Activated CD4-positive, alpha-beta T cell treated with anti-CD3 and anti-CD28 coated beads, Interleukin-2, amount 10 ng/mL, durations not matched to agents 7 days and 5 days (primary cell): ENCODE data around the gene FRMPD4. TPM values are rescaled to one million over a fixed set of nuclear protein-coding genes. Genes with fewer than 3 reads are reported as not detected.

ENCODE experiments used
- CTCF ChIA-PET: fragments of 350-600 bp; sonication (Branson Sonifier 250); formaldehyde crosslinking; loops from one replicate; lab custom pipeline; 2021; ENCODE audit warnings: antibody characterized with exemption; lab: Charles Lee
- POLR2A ChIA-PET: fragments of 350-600 bp; sonication (Branson Sonifier 250); formaldehyde crosslinking; loops from one replicate; lab custom pipeline; 2021; ENCODE audit warnings: antibody characterized with exemption; lab: Charles Lee
- DNase-seq: peaks from one replicate; pipeline ENCODE4 v3.0.0-alpha.2; 2020
- H3K27ac Mint-ChIP-seq: one replicate; pipeline ENCODE4 v1.8.0; 2021; ENCODE audit warnings: mild to moderate bottlenecking, moderate library complexity, mixed read lengths
- H3K27me3 Mint-ChIP-seq: one replicate; pipeline ENCODE4 v1.8.0; 2021; ENCODE audit warnings: mixed read lengths
- H3K36me3 Mint-ChIP-seq: one replicate; pipeline ENCODE4 v1.8.0; 2021; ENCODE audit warnings: low read depth, mixed read lengths
- H3K4me1 Mint-ChIP-seq: one replicate; pipeline ENCODE4 v1.8.0; 2021; ENCODE audit warnings: mixed read lengths
- H3K4me3 Mint-ChIP-seq: one replicate; pipeline ENCODE4 v1.8.0; 2021; ENCODE audit warnings: mild to moderate bottlenecking, moderate library complexity, mixed read lengths
- H3K9me3 Mint-ChIP-seq: one replicate; pipeline ENCODE4 v1.8.0; 2021; ENCODE audit warnings: mixed read lengths
- total RNA-seq, 2 experiments: library from RNA; stranded (reverse); gene quantifications; one replicate each; pipeline ENCODE4 v1.2.3, GENCODE V29; 2021

FRMPD4 gene
- total RNA-seq, 2 experiments from 2014 or later = not detected

- DNase-seq = no peak
- no peaks in the 10 kb centered on the region for H3K9me3 Mint-ChIP-seq
- no peaks in the 10 kb centered on the region for H3K36me3 Mint-ChIP-seq
- ChIA-PET CTCF (interaction anchor here (0.7 kb wide), 1 partner anchor 16 kb away, joined by 3 read pairs; no protein-coding TSS in a partner anchor), POLR2A (no interaction called here)
- H3K4me1 Mint-ChIP-seq = no peaks in the 10 kb centered on the region
- no peak overlapping the region for H3K27ac Mint-ChIP-seq
- no peaks in the 10 kb centered on the region for H3K27me3 Mint-ChIP-seq
- no peak overlapping the region for H3K4me3 Mint-ChIP-seq
These were observed 267.0 kb downstream of the FRMPD4 start for GRCh38 chrX:12405306-12405705.

- no peak for DNase-seq
- Mint-ChIP-seq H3K4me3 (no peak overlapping the region), H3K9me3 (no peaks in the 10 kb centered on the region), H3K4me1 (no peaks in the 10 kb centered on the region), H3K27ac (no peak overlapping the region), H3K36me3 (no peaks in the 10 kb centered on the region), H3K27me3 (no peaks in the 10 kb centered on the region)
- POLR2A ChIA-PET = no interaction called here
- CTCF ChIA-PET = no interaction called here
These were observed 272.2 kb downstream of the FRMPD4 start for GRCh38 chrX:12410523-12410922.

GRCh38 chrX:12411831-12412230 lies 273.6 kb downstream of the FRMPD4 start:
- no peaks in the 10 kb centered on the region for H3K4me1 Mint-ChIP-seq
- no peaks in the 10 kb centered on the region for H3K36me3 Mint-ChIP-seq
- no peaks in the 10 kb centered on the region for H3K9me3 Mint-ChIP-seq
- no peak for DNase-seq
- POLR2A ChIA-PET = no interaction called here
- no peak overlapping the region for H3K27ac Mint-ChIP-seq
- CTCF ChIA-PET = no interaction called here
- no peak overlapping the region for H3K4me3 Mint-ChIP-seq
- H3K27me3 Mint-ChIP-seq = no peaks in the 10 kb centered on the region

- no peak overlapping the region for H3K4me3 Mint-ChIP-seq
- no peak overlapping the region for H3K27ac Mint-ChIP-seq
- no peaks in the 10 kb centered on the region for H3K27me3 Mint-ChIP-seq
- H3K36me3 Mint-ChIP-seq = no peaks in the 10 kb centered on the region
- no peaks in the 10 kb centered on the region for H3K4me1 Mint-ChIP-seq
- no peaks in the 10 kb centered on the region for H3K9me3 Mint-ChIP-seq
- POLR2A ChIA-PET = no interaction called here
- DNase-seq = no peak
- CTCF ChIA-PET = no interaction called here
These were observed 274.3 kb downstream of the FRMPD4 start for GRCh38 chrX:12412561-12412960.

- no peaks in the 10 kb centered on the region for H3K36me3 Mint-ChIP-seq
- no peak overlapping the region for H3K27ac Mint-ChIP-seq
- no peak overlapping the region for H3K4me3 Mint-ChIP-seq
- CTCF ChIA-PET = no interaction called here
- no peaks in the 10 kb centered on the region for H3K9me3 Mint-ChIP-seq
- POLR2A ChIA-PET = no interaction called here
- H3K27me3 Mint-ChIP-seq = no peaks in the 10 kb centered on the region
- no peaks in the 10 kb centered on the region for H3K4me1 Mint-ChIP-seq
- no peak for DNase-seq
These were observed 281.3 kb downstream of the FRMPD4 start for GRCh38 chrX:12419591-12419990.

GRCh38 chrX:12421918-12422317 lies 283.6 kb downstream of the FRMPD4 start:
- ChIA-PET POLR2A (no interaction called here), CTCF (interaction anchor here (0.5 kb wide), 1 partner anchor 17 kb away, joined by 3 read pairs; no protein-coding TSS in a partner anchor)
- H3K27me3 Mint-ChIP-seq = no peaks in the 10 kb centered on the region
- H3K4me3 Mint-ChIP-seq = no peak overlapping the region
- H3K4me1 Mint-ChIP-seq = no peaks in the 10 kb centered on the region
- no peak for DNase-seq
- H3K36me3 Mint-ChIP-seq = no peaks in the 10 kb centered on the region
- no peak overlapping the region for H3K27ac Mint-ChIP-seq
- H3K9me3 Mint-ChIP-seq = no peaks in the 10 kb centered on the region

- ChIA-PET CTCF (interaction anchor here (0.6 kb wide), 1 partner anchor 62 kb away, joined by 4 read pairs; no protein-coding TSS in a partner anchor), POLR2A (no interaction called here)
- Mint-ChIP-seq H3K36me3 (no peaks in the 10 kb centered on the region), H3K27me3 (no peaks in the 10 kb centered on the region), H3K4me3 (no peak overlapping the region), H3K27ac (no peak overlapping the region), H3K4me1 (no peaks in the 10 kb centered on the region), H3K9me3 (no peaks in the 10 kb centered on the region)
- DNase-seq = no peak
These were observed 285.1 kb downstream of the FRMPD4 start for GRCh38 chrX:12423346-12423745.

GRCh38 chrX:12425496-12425895 lies 287.2 kb downstream of the FRMPD4 start:
- DNase-seq = no peak
- no peaks in the 10 kb centered on the region for H3K4me1 Mint-ChIP-seq
- no peaks in the 10 kb centered on the region for H3K36me3 Mint-ChIP-seq
- H3K27ac Mint-ChIP-seq = no peak overlapping the region
- CTCF ChIA-PET = no interaction called here
- POLR2A ChIA-PET = no interaction called here
- H3K9me3 Mint-ChIP-seq = no peaks in the 10 kb centered on the region
- no peaks in the 10 kb centered on the region for H3K27me3 Mint-ChIP-seq
- H3K4me3 Mint-ChIP-seq = no peak overlapping the region

- Mint-ChIP-seq H3K9me3 (no peaks in the 10 kb centered on the region), H3K36me3 (no peaks in the 10 kb centered on the region), H3K27ac (no peak overlapping the region), H3K4me3 (no peak overlapping the region), H3K4me1 (no peaks in the 10 kb centered on the region), H3K27me3 (no peaks in the 10 kb centered on the region)
- ChIA-PET POLR2A (no interaction called here), CTCF (no interaction called here)
- no peak for DNase-seq
These were observed 288.1 kb downstream of the FRMPD4 start for GRCh38 chrX:12426420-12426819.

- Mint-ChIP-seq H3K9me3 (no peaks in the 10 kb centered on the region), H3K27me3 (no peaks in the 10 kb centered on the region), H3K36me3 (no peaks in the 10 kb centered on the region), H3K4me3 (no peak overlapping the region), H3K4me1 (no peaks in the 10 kb centered on the region), H3K27ac (no peak overlapping the region)
- ChIA-PET POLR2A (no interaction called here), CTCF (no interaction called here)
- no peak for DNase-seq
These were observed 296.2 kb downstream of the FRMPD4 start for GRCh38 chrX:12434493-12434892.

GRCh38 chrX:12439416-12439815 lies 301.1 kb downstream of the FRMPD4 start:
- H3K9me3 Mint-ChIP-seq = no peaks in the 10 kb centered on the region
- DNase-seq = no peak
- ChIA-PET POLR2A (no interaction called here), CTCF (no interaction called here)
- H3K27me3 Mint-ChIP-seq = no peaks in the 10 kb centered on the region
- no peaks in the 10 kb centered on the region for H3K4me1 Mint-ChIP-seq
- no peak overlapping the region for H3K4me3 Mint-ChIP-seq
- H3K36me3 Mint-ChIP-seq = no peaks in the 10 kb centered on the region
- no peak overlapping the region for H3K27ac Mint-ChIP-seq

- DNase-seq = no peak
- H3K27me3 Mint-ChIP-seq = no peaks in the 10 kb centered on the region
- H3K9me3 Mint-ChIP-seq = no peaks in the 10 kb centered on the region
- no peak overlapping the region for H3K27ac Mint-ChIP-seq
- ChIA-PET CTCF (no interaction called here), POLR2A (no interaction called here)
- H3K4me1 Mint-ChIP-seq = no peaks in the 10 kb centered on the region
- H3K36me3 Mint-ChIP-seq = no peaks in the 10 kb centered on the region
- H3K4me3 Mint-ChIP-seq = no peak overlapping the region
These were observed 302.0 kb downstream of the FRMPD4 start for GRCh38 chrX:12440246-12440645.

GRCh38 chrX:12441381-12442128 lies 303.3 kb downstream of the FRMPD4 start:
- no peak overlapping the region for H3K27ac Mint-ChIP-seq
- H3K4me3 Mint-ChIP-seq = no peak overlapping the region
- H3K36me3 Mint-ChIP-seq = no peaks in the 10 kb centered on the region
- H3K27me3 Mint-ChIP-seq = no peaks in the 10 kb centered on the region
- no peak for DNase-seq
- ChIA-PET CTCF (no interaction called here), POLR2A (no interaction called here)
- H3K9me3 Mint-ChIP-seq = no peaks in the 10 kb centered on the region
- H3K4me1 Mint-ChIP-seq = no peaks in the 10 kb centered on the region
